GM18499 (cell line): ENCODE measurements around the gene OLR1.
"Not testable (repeated sequence)": the region's sequence is repeated elsewhere in the genome, so short reads cannot be mapped to it uniquely, and the experiment has no call there.

Source experiments
- ATAC-seq: cut with Tn5 transposase; IDR thresholded peaks from one replicate; pipeline ENCODE4 v1.9.1; 2021; ENCODE audit warnings: moderate number of reproducible peaks; ENCODE audit not compliant: insufficient read depth, unreplicated experiment

The OLR1 gene

GRCh38 chr12:10171973-10172728 lies at the start of gene OLR1:
Gene OLR1 (minus strand): TSS chr12:10172132. CDS start chr12:10172077, 55 bp downstream.
- ATAC-seq: no peak

- ATAC-seq: no peak
Observed at GRCh38 chr12:10220398-10221077, 48.6 kb upstream of the OLR1 start.

DNA sequence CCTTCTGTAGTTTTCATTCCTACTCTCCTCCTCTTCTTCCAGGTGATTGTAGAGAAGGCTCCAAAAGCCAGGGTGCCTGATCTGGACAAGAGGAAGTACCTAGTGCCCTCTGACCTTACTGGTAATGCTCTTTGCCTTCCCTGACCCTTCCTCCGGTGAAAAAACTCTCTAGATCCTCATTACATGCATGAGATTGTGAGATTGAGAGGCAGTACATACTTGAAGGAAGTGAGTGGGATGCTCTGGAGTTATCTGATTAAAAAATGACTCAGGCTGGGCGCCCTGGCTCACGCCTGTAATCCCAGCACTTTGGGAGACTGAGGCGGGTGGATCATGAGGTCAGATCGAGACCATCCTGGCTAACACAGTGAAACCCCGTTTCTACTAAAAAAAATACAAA lies 46.1 kb upstream of the OLR1 start:
- ATAC-seq: no peak

DNA sequence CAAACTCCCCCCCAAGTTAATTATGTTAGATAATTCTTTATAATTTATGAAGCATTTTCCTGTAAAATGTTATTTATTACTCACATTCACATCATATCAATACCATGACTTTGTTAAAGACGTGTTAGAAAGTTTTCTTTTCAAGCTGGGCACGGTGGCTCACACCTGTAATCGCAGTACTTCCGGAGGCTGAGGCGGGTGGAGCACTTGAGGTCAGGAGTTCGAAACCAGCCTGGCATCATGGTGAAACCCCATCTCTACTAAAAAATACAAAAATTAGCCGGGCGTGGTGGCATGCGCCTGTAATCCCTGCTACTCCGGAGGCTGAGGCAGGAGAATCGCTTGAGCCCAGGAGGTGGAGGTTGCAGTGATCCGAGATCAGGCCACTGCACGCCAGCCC lies 44.0 kb upstream of the OLR1 start:
- not testable (repeated sequence) for ATAC-seq

- ATAC-seq: no peak
Observed at GRCh38 chr12:10215436-10215835, 43.5 kb upstream of the OLR1 start.

GRCh38 chr12:10214895-10215267 lies 42.9 kb upstream of the OLR1 start:
- ATAC-seq: no peak

- no peak for ATAC-seq
Observed at GRCh38 chr12:10214136-10214894, 42.4 kb upstream of the OLR1 start.

DNA sequence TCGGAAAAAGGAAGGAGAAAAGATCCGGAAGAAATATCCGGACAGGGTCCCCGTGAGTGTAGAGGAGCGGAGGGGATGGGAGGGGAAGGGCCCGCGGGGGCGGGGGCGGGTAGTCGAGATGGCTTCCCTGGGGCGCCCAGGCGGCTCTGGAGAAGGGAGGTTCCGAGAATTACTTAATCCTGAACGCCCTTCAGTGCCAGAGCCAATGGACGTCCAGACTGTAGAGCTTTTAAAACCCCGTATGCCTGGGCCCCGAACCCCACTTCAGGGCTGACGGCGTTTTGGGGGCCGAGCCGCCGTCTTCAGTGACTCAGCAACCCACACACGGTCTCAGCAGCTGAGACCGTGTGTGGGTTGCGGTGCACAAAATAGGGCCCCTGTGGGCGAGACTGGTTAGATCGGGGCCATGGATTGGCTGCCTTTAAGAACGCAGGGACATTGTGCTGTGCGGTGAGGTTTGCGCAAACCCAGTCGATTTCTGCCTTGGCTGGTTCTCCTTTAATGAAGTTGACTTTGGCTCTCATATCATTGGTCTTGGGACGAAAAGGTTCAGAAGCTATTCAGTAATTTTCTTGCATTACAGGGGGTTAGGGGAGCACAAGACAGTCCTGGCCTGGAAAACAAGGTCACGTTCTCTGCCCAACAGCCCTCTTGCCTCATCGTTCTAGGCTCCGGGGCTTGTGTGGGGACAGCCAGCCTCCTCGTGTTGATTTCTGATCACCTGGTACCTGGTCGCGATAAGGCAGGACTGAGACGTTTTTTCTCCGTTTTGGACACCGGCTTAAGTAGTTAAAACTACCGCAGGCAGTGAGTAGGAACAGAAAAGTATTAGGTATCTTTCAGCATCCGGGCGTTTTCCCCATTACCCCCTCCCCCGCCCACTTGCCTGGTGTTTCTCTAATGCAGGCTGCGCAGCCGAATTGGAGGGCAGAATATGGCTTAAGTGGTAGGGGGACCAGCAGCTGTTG lies 41.5 kb upstream of the OLR1 start:
- ATAC-seq: no peak

DNA sequence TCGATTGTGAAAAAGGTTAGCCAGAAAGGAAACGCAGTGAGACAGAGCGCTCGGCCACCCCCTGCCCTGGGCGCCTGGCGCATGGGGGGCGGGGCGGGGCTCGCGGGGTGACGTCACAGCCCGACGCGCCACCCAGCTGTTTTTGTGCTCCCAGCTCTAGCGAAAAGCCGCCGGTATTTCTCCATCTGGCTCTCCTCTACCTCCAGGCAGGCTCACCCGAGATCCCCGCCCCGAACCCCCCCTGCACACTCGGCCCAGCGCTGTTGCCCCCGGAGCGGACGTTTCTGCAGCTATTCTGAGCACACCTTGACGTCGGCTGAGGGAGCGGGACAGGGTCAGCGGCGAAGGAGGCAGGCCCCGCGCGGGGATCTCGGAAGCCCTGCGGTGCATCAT lies 40.8 kb upstream of the OLR1 start, which contains the start of gene GABARAPL1:
Gene GABARAPL1, plus strand, starts transcription at position 139 of the 393 bp plus-strand sequence. Its CDS starts 253 bp downstream, at position 392.
- ATAC-seq: no peak

DNA sequence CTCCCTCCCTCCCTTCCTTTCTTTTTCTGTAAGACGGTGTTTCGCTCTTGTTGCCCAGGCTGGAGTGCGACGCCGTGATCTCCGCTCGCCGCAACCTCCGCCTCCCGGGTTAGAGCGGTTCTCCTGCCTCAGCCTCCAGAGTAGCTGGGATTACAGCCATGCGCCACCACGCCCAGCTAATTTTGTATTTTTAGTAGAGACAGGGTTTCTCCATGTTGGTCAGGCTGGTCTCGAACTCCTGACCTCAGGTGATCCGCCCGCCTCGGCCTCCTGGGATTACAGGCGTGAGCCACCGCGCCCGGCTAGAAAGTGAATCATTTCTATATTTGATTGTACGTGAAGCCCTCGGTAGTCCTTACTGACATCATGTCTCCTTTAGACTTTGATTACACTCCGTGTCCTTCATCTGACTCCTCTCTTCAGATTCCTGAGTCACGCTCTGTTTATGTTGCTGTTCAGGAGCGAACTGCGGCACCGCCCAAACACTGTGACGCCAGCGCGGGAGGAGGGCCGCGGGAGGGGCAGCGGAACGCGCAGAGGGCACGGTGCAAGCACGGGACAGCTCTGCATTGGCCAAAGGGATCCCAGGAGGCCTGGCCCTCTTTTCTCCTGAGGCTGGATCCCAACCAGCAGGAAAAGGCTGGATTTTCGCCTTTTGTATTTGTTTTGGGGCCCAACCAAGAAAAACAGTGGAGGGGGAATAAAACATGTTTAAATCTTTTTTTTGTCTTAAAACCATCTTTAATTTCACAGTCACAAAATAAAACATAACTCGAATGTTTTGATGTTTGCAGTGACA lies 40.2 kb upstream of the OLR1 start:
- no peak for ATAC-seq

- no peak for ATAC-seq
Observed at GRCh38 chr12:10211101-10211939, 39.4 kb upstream of the OLR1 start.

- ATAC-seq: no peak
Observed at GRCh38 chr12:10210225-10210624, 38.3 kb upstream of the OLR1 start.

DNA sequence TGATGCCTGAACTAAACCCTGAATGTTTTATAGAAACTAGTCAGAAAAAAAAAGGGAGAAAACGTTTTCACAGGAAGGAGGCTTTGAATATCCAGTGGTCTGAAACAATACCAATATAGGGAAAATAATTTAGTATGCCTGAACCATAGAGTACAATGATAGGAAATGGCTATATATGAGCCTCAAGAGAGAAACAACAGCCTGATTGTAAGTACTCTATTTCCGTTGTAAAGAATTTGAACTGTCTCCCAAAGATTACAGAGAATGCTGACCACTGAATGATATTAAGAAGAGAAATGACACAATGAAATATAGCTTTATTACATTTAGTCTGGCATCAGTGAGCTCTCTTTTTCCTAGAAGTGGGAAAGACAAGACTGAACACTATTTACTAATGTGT lies 35.2 kb upstream of the OLR1 start:
- no peak for ATAC-seq

DNA sequence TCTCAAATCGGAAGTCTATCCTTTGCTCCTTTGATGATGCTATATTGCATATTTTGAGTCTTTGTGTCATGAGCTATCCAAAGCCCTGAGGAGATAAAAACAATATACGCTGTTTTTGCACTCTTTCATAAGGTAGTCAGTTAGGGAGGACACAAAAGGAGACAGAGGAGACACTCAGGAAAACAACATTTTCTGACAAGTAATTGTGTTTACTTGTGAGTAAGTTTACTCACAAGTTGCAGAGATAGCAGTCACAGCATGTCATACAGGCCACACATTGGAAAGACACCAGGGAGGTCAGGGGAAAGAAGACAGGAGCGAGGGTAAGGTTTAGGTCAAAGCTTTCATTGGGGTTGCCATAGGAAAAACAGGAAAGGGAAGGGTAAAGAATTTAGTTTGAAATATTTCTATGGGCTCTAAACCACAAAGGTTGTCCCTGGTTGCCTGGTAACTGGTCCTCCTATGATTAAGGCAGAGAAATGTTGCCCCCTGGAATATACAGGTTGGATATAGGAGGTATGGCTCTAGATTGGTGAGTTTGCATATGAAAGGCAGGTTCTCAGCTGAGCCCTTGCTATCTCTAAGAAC lies 33.4 kb upstream of the OLR1 start:
- ATAC-seq: no peak

DNA sequence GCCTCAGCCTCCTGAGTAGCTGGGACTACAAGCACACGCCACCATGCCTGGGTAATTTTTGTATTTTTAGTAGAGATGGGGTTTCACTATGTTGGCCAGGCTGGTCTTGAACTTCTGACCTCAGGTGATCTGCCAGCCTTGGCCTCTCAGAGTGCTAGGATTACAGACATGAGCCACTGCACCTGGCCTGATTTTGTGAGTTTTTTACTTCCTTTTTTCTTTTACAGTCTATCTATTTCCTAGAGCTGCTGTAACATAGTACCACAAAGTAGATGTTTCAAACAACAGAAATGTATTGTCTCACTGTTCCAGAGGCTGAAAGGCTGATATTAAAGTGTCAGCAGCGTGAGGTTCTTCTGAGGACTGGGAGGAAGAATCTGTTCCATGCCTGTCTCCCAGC lies 32.6 kb upstream of the OLR1 start:
- not testable (repeated sequence) for ATAC-seq

DNA sequence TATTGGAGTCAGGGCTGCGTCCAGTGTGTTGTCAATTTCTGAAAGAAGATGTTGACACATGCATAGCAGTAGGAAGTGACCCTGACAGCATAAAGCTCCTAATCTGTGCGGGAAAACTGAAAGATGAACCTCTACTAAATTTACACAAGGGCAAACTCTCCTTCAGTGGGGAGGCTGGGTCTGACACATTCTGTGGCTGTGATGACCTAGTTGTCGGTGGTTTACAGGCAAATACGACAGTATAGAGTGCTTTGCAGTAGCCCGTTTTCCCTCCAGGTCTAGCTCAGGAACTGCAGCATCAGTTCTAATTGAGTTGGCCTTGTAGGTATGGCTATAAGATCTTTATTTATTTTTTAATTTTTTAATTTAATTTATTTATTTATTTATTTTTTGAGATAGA lies 25.9 kb upstream of the OLR1 start:
- ATAC-seq: no peak

DNA sequence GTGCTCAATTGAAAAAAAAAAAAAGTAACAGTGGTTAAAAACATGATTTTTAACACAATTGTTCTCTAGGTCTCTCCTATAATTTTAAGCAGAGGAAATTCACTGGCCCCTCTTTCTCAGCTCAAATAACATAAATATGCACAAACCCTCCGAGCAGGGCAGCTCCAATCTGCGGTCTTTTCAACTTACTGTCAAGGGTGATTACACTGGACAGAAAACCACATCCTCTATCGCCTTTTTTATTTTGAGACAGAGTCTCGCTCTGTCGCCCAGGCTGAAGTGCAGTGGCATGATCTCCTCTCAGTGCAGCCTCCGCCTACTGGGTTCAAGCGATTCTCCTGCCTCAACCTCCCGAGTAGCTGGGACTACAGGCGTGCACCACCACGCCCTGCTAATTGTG lies 24.3 kb upstream of the OLR1 start:
- ATAC-seq: peak; percentile 73

DNA sequence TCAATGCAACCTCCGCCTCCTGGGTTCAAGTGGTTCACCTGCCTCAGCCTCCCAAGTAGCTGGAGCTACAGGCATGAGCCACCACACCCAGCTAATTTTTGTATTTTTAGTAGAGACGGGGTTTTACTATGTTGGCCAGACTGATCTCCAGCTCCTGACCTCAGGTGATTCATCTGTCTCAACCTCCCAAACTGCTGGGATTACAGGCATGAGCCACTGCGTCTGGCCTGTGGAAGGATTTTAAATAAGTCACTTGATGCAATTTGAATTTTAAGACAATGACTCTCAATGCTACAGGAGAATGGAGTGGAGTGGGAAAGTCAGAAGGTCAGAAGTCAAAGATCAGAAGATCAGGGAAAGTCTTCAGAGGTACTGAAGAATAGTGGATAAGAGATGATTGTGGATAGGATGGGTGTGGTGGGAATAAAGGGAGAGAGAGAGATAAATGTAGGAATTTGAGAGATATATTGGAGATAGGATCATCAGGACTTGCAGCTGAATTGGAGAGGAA lies 22.3 kb upstream of the OLR1 start:
- ATAC-seq: no peak
